DMS153 (cell line): ENCODE measurements around the gene SH3GL2.
A peak's percentile ranks its signal among the peaks of the same experiment; 100 is the strongest.

Experiments used
- DNase-seq: peaks from one replicate; lab custom pipeline; 2025; lab: John Stamatoyannopoulos, UW

Gene SH3GL2

GRCh38 chr9:17578911-17579793 is at the start of gene SH3GL2:
Gene SH3GL2, plus strand, starts transcription at chr9:17579066.
- DNase-seq = peak; percentile 91

- no peak for DNase-seq
Measured at GRCh38 chr9:17531642-17532254, 47.1 kb upstream of the SH3GL2 start.

- no peak for DNase-seq
Measured at GRCh38 chr9:17532461-17532860, 46.4 kb upstream of the SH3GL2 start.

- no peak for DNase-seq
Measured at GRCh38 chr9:17535176-17535575, 43.7 kb upstream of the SH3GL2 start.

GRCh38 chr9:17536027-17536426 is 42.8 kb upstream of the SH3GL2 start:
- no peak for DNase-seq

GRCh38 chr9:17551023-17551422 is 27.8 kb upstream of the SH3GL2 start:
- DNase-seq = no peak

- DNase-seq = no peak
Measured at GRCh38 chr9:17555362-17556054, 23.4 kb upstream of the SH3GL2 start.

- DNase-seq = no peak
Measured at GRCh38 chr9:17556255-17556654, 22.6 kb upstream of the SH3GL2 start.

GRCh38 chr9:17556935-17557334 is 21.9 kb upstream of the SH3GL2 start:
- no peak for DNase-seq

GRCh38 chr9:17571825-17572224 is 7.0 kb upstream of the SH3GL2 start:
- no peak for DNase-seq

GRCh38 chr9:17574342-17574741 is 4.5 kb upstream of the SH3GL2 start:
- DNase-seq = no peak

- no peak for DNase-seq
Measured at GRCh38 chr9:17578577-17578910, 322 bp upstream of the SH3GL2 start.

GRCh38 chr9:17580119-17580518 is 1.3 kb downstream of the SH3GL2 start:
- no peak for DNase-seq

GRCh38 chr9:17587113-17587512 is 8.2 kb downstream of the SH3GL2 start:
- no peak for DNase-seq

- no peak for DNase-seq
Measured at GRCh38 chr9:17588395-17588794, 9.5 kb downstream of the SH3GL2 start.

- no peak for DNase-seq
Measured at GRCh38 chr9:17588941-17589340, 10.1 kb downstream of the SH3GL2 start.

- no peak for DNase-seq
Measured at GRCh38 chr9:17589771-17590170, 10.9 kb downstream of the SH3GL2 start.

GRCh38 chr9:17594961-17595360 is 16.1 kb downstream of the SH3GL2 start:
- DNase-seq = no peak

GRCh38 chr9:17597977-17598376 is 19.1 kb downstream of the SH3GL2 start:
- no peak for DNase-seq

- DNase-seq = no peak
Measured at GRCh38 chr9:17600962-17601593, 22.2 kb downstream of the SH3GL2 start.

GRCh38 chr9:17604556-17604955 is 25.7 kb downstream of the SH3GL2 start:
- DNase-seq = no peak

GRCh38 chr9:17609312-17610005 is 30.6 kb downstream of the SH3GL2 start:
- no peak for DNase-seq
